HCT116 (cell line): ENCODE results near the gene SNAP91. TPM values are rescaled to one million over a fixed set of nuclear protein-coding genes. Genes with fewer than 3 reads are reported as not detected.
"Not testable (repeated sequence)": the region's sequence is repeated elsewhere in the genome, so short reads cannot be mapped to it uniquely, and the experiment has no call there.

Experiments
- ATAC-seq: fragments of 200-7000 bp; cut with Tn5 transposase; 2 replicates; pipeline ENCODE4 v1.9.1; 2020; ENCODE audit warnings: mild to moderate bottlenecking, moderate library complexity
- BruUV-seq: library from RNA; stranded (reverse); fragments of 400-500 nt; replicated peaks from 2 replicates; lab custom pipeline; 2021; lab: Mats Ljungman, UMichigan
- CTCF ChIA-PET: fragments of 300-600 bp; sonication (Branson Sonifier 250); formaldehyde crosslinking; loops from one replicate; lab custom pipeline; 2021; ENCODE audit warnings: antibody characterized with exemption; lab: Charles Lee
- POLR2A ChIA-PET: fragments of 300-600, 350-600 bp; sonication (Branson Sonifier 250); formaldehyde crosslinking; loops from one replicate; lab custom pipeline; 2021; ENCODE audit warnings: antibody characterized with exemption; lab: Charles Lee
- RAD21 ChIA-PET, 2 experiments: fragments of 300-600 bp; sonication (Branson Sonifier 250); formaldehyde crosslinking; loops; one replicate each; lab custom pipeline; 2023; ENCODE audit warnings: low total read pairs in 2 of 2; ENCODE audit not compliant: uncharacterized antibody in 2 of 2, unreplicated experiment in 2 of 2, low non-redundant PET in 1 of 2; lab: Charles Lee
- DNase-seq: peaks from one replicate; pipeline ENCODE4 v3.0.0-alpha.2; 2010; ENCODE audit warnings: low read depth, low spot score
- H2AFZ ChIP-seq: fragments of 200-600 bp; shearing (Covaris generic), sonication (generic); 2 replicates; pipeline ENCODE4 v1.6.1; 2017; ENCODE audit warnings: low read depth, mixed run types, mixed read lengths, antibody characterized with exemption, low read length; ENCODE audit not compliant: poor library complexity, severe bottlenecking
- H3K27ac ChIP-seq: 2 replicates; pipeline ENCODE4 v1.5.1; 2012; ENCODE audit warnings: low read depth, low read length
- H3K27me3 ChIP-seq: fragments of 200-600 bp; sonication (generic); 2 replicates; pipeline ENCODE4 v1.6.1; 2016; ENCODE audit warnings: mixed run types, low read length, mixed read lengths; ENCODE audit not compliant: insufficient read depth
- H3K36me3 ChIP-seq, 2 experiments: fragments of 200-500 bp in 1 of 2; fragments of 200-600 bp in 1 of 2; sonication (Bioruptor generic) in 1 of 2; sonication (generic) in 1 of 2; 2 replicates each; pipeline versions ENCODE4 v1.5.1 to v1.6.1; 2014 to 2016; ENCODE audit warnings: low read length in 2 of 2, inconsistent platforms in 1 of 2, mixed read lengths in 1 of 2, mixed run types in 1 of 2; ENCODE audit not compliant: insufficient read depth in 2 of 2, control insufficient read depth in 1 of 2
- H3K4me1 ChIP-seq, 2 experiments: fragments of 200-600 bp in 1 of 2; sonication (generic) in 1 of 2; 2 replicates each; pipeline versions ENCODE4 v1.5.1 to v1.6.1; 2012 to 2017; ENCODE audit warnings: low read length in 2 of 2, inconsistent platforms in 1 of 2, mild to moderate bottlenecking in 1 of 2, mixed read lengths in 1 of 2, mixed run types in 1 of 2, moderate library complexity in 1 of 2; ENCODE audit not compliant: insufficient read depth in 2 of 2, control insufficient read depth in 1 of 2
- H3K4me2 ChIP-seq: fragments of 200-600 bp; sonication (generic); 2 replicates; pipeline ENCODE4 v1.6.1; 2017; ENCODE audit warnings: mixed run types, low read length, mixed read lengths
- H3K4me3 ChIP-seq, 2 experiments: fragments of 200-600 bp in 1 of 2; sonication (generic) in 1 of 2; replicated peaks in 1 of 2; 2 replicates each; pipeline ENCODE4 v1.5.1; 2011 to 2016; ENCODE audit warnings: low read length in 2 of 2, control low read depth in 1 of 2, low read depth in 1 of 2, mild to moderate bottlenecking in 1 of 2, mixed read lengths in 1 of 2, mixed run types in 1 of 2
- H3K79me2 ChIP-seq: fragments of 200-600 bp; sonication (generic); 2 replicates; pipeline ENCODE4 v1.6.1; 2017; ENCODE audit warnings: mild to moderate bottlenecking, mixed run types, low read length, moderate library complexity, mixed read lengths; ENCODE audit not compliant: insufficient read depth
- H3K9ac ChIP-seq: fragments of 200-600 bp; sonication (generic); 2 replicates; pipeline ENCODE4 v1.6.1; 2016; ENCODE audit warnings: low read length, mixed read lengths
- H3K9me2 ChIP-seq: fragments of 200-600 bp; sonication (generic), shearing (Covaris generic); 2 replicates; pipeline ENCODE4 v1.6.1; 2017; ENCODE audit warnings: mixed run types, mild to moderate bottlenecking, moderate library complexity; ENCODE audit not compliant: insufficient read depth
- H3K9me3 ChIP-seq, 2 experiments: fragments of 200-500 bp in 1 of 2; fragments of 200-600 bp in 1 of 2; sonication (Bioruptor generic) in 1 of 2; sonication (generic) in 1 of 2; 2 replicates each; pipeline ENCODE4 v1.6.1; 2014 to 2017; ENCODE audit warnings: low read length in 2 of 2, mixed read lengths in 2 of 2, inconsistent platforms in 1 of 2, low read depth in 1 of 2, mild to moderate bottlenecking in 1 of 2, mixed run types in 1 of 2, moderate library complexity in 1 of 2; ENCODE audit not compliant: control insufficient read depth in 1 of 2, insufficient read depth in 1 of 2
- H4K20me1 ChIP-seq: fragments of 200-600 bp; sonication (generic), shearing (Covaris generic); 2 replicates; pipeline ENCODE4 v1.6.1; 2017; ENCODE audit warnings: mixed run types, mild to moderate bottlenecking, moderate library complexity; ENCODE audit not compliant: insufficient read depth
- EZH2 ChIP-seq: fragments of 200-600 bp; sonication (generic); IDR thresholded peaks from 2 replicates; pipeline ENCODE4 v1.6.1; 2017; ENCODE audit warnings: antibody characterized with exemption, mixed run types
- MAX ChIP-seq: IDR thresholded peaks from 2 replicates; pipeline ENCODE4 v1.6.1; 2012
- SRF ChIP-seq: IDR thresholded peaks from 2 replicates; pipeline ENCODE4 v1.6.1; 2012; ENCODE audit warnings: low read depth
- intact Hi-C: fragments of 100-400 bp; cut with micrococcal nuclease; formaldehyde crosslinking; loops from 2 replicates; pipeline ENCODE4 v1.10.0; 2022
- total RNA-seq: library from RNA; stranded (reverse); gene quantifications from one replicate; pipeline ENCODE4 v1.2.1, GENCODE V29; 2021; ENCODE audit not compliant: unreplicated experiment
- TF ChIP-seq, protein P1 (sequence below): IDR thresholded peaks from 2 replicates; pipeline ENCODE4 v1.6.1; 2012
- TF ChIP-seq, protein P2 (sequence below): IDR thresholded peaks from 2 replicates; pipeline ENCODE4 v1.6.1; 2011; ENCODE audit warnings: mild to moderate bottlenecking, low read length, moderate library complexity; ENCODE audit not compliant: insufficient replicate concordance; ENCODE audit errors: extremely low read depth

The SNAP91 gene
- total RNA-seq, 1 experiment from 2014 or later: not detected

DNA sequence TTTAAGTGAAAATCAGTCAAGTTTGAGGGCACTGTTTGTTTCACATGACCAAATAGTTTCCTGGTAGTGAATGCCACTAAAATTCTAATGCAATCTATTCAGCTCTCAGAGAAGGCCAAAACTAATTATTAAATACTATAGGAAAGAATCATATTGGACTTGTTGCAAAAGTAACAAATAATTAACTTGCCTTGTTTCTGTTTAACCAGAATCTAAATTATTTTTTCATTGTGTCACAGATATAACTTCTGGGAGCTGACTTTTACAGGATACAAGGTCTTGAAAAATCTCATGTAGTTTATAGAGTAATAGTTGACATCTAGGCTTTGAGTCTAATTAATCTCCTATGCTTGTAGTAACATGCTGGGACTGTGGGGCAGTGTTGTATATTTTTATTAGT, 152.0 kb downstream of the SNAP91 start:
- Histone ChIP-seq H3K9me2 (no peaks in the 10 kb centered on the region), H2AFZ (no peak overlapping the region), H3K79me2 (no peaks in the 10 kb centered on the region), H3K27ac (no peak overlapping the region), H3K9ac (no peak overlapping the region), H3K4me1 (no peaks in the 10 kb centered on the region), H3K9me3 (no peaks in the 10 kb centered on the region), H3K4me3 (no peak overlapping the region), H3K27me3 (no peaks in the 10 kb centered on the region), H4K20me1 (no peaks in the 10 kb centered on the region), H3K36me3 (no peaks in the 10 kb centered on the region), H3K4me2 (no peak overlapping the region)
- ATAC-seq (no peak), DNase-seq (no peak)
- ChIA-PET CTCF (interaction anchor here (2.3 kb wide), 1 partner anchor 21 kb away, joined by 9 read pairs; no protein-coding TSS in a partner anchor), RAD21 (no interaction called here), POLR2A (no interaction called here)
- BruUV-seq: no TSS peak
- intact Hi-C loops: no loop called here
- TF ChIP-seq SRF (no peak), MAX (no peak), EZH2 (no peak)
- TF ChIP-seq, protein P1, sequence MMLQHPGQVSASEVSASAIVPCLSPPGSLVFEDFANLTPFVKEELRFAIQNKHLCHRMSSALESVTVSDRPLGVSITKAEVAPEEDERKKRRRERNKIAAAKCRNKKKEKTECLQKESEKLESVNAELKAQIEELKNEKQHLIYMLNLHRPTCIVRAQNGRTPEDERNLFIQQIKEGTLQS: no peak
- TF ChIP-seq, protein P2, sequence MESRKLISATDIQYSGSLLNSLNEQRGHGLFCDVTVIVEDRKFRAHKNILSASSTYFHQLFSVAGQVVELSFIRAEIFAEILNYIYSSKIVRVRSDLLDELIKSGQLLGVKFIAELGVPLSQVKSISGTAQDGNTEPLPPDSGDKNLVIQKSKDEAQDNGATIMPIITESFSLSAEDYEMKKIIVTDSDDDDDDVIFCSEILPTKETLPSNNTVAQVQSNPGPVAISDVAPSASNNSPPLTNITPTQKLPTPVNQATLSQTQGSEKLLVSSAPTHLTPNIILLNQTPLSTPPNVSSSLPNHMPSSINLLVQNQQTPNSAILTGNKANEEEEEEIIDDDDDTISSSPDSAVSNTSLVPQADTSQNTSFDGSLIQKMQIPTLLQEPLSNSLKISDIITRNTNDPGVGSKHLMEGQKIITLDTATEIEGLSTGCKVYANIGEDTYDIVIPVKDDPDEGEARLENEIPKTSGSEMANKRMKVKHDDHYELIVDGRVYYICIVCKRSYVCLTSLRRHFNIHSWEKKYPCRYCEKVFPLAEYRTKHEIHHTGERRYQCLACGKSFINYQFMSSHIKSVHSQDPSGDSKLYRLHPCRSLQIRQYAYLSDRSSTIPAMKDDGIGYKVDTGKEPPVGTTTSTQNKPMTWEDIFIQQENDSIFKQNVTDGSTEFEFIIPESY: no peak

- H2AFZ ChIP-seq, H3K4me1 ChIP-seq, BruUV-seq, H4K20me1 ChIP-seq, CTCF ChIA-PET, H3K27ac ChIP-seq, intact Hi-C loops, POLR2A ChIA-PET, ATAC-seq, H3K4me2 ChIP-seq, RAD21 ChIA-PET, H3K27me3 ChIP-seq, H3K9ac ChIP-seq, H3K4me3 ChIP-seq, H3K9me3 ChIP-seq, DNase-seq, H3K79me2 ChIP-seq, H3K36me3 ChIP-seq, H3K9me2 ChIP-seq: not testable (repeated sequence)
Measured at GRCh38 chr6:83551748-83552147, 157.2 kb downstream of the SNAP91 start.

DNA sequence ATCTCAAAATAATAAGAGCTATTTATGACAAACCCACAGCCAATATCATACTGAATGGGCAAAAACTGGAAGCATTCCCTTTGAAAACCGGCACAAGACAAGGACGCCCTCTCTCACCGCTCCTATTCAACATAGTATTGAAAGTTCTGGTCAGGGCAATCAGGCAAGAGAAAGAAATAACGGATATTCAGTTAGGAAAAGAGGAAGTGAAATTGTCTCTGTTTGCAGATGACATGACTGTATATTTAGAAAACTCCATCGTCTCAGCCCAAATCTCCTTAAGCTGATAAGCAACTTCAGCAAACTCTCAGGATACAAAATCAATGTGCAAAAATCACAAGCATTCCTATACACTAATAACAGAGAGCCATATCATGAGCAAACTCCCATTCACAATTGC, 158.4 kb downstream of the SNAP91 start:
- H3K9ac ChIP-seq, H3K27me3 ChIP-seq, intact Hi-C loops, BruUV-seq, H3K36me3 ChIP-seq, H3K79me2 ChIP-seq, DNase-seq, CTCF ChIA-PET, H4K20me1 ChIP-seq, H2AFZ ChIP-seq, H3K4me2 ChIP-seq, H3K9me3 ChIP-seq, H3K9me2 ChIP-seq, RAD21 ChIA-PET, ATAC-seq, H3K4me1 ChIP-seq, H3K4me3 ChIP-seq, POLR2A ChIA-PET, H3K27ac ChIP-seq: not testable (repeated sequence)
